Neural cell (in vitro differentiated cells): ENCODE data around the gene FLT3. TPM values are rescaled to one million over a fixed set of nuclear protein-coding genes. Genes with fewer than 3 reads are reported as not detected.

Experiments
- H2AFZ ChIP-seq: fragments of 200-600, 300-800 bp; sonication (generic), shearing (Covaris generic); 2 replicates; pipeline ENCODE4 v1.6.0; 2014; ENCODE audit warnings: low read depth, mild to moderate bottlenecking, antibody characterized with exemption, low read length, moderate library complexity
- H3F3A ChIP-seq: fragments of 200-600 bp; shearing (Covaris generic); 2 replicates; pipeline ENCODE4 v1.6.1; 2016; ENCODE audit warnings: mild to moderate bottlenecking, moderate library complexity, mixed read lengths, antibody characterized with exemption, low read length; ENCODE audit not compliant: insufficient read depth, poor library complexity, severe bottlenecking
- H3K27ac ChIP-seq: fragments of 200-600, 300-800 bp; sonication (generic), shearing (Covaris generic); 2 replicates; pipeline ENCODE4 v1.5.1; 2014; ENCODE audit warnings: mild to moderate bottlenecking, low read length, moderate library complexity
- H3K27me3 ChIP-seq: fragments of 300-800, 200-600 bp; sonication (generic), shearing (Covaris generic); 2 replicates; pipeline ENCODE4 v1.6.0; 2014; ENCODE audit warnings: mild to moderate bottlenecking, low read depth, low read length, moderate library complexity; ENCODE audit not compliant: insufficient read depth
- H3K36me3 ChIP-seq: fragments of 300-800, 200-600 bp; sonication (generic), shearing (Covaris generic); 2 replicates; pipeline ENCODE4 v1.5.1; 2014; ENCODE audit warnings: mild to moderate bottlenecking, antibody characterized with exemption, low read length, moderate library complexity; ENCODE audit not compliant: insufficient read depth
- H3K4me2 ChIP-seq: fragments of 300-800, 200-600 bp; sonication (generic), shearing (Covaris generic); 2 replicates; pipeline ENCODE4 v1.6.0; 2014; ENCODE audit warnings: mild to moderate bottlenecking, low read length
- H3K4me3 ChIP-seq: fragments of 300-800, 200-600 bp; sonication (generic), shearing (Covaris generic); 2 replicates; pipeline ENCODE4 v1.5.1; 2014; ENCODE audit warnings: mild to moderate bottlenecking, low read length, moderate library complexity
- H3K79me2 ChIP-seq: fragments of 200-600 bp; shearing (Covaris generic); replicated peaks from 2 replicates; pipeline ENCODE4 v1.6.0; 2014; ENCODE audit warnings: mild to moderate bottlenecking, low read length, moderate library complexity; ENCODE audit not compliant: insufficient read depth
- H3K9ac ChIP-seq: fragments of 300-800, 200-600 bp; sonication (generic), shearing (Covaris generic); 2 replicates; pipeline ENCODE4 v1.6.1; 2016; ENCODE audit warnings: mild to moderate bottlenecking, low read length, mixed read lengths
- H3K9me2 ChIP-seq: fragments of 200-600 bp; shearing (Covaris generic); 2 replicates; pipeline ENCODE4 v1.6.1; 2016; ENCODE audit warnings: mild to moderate bottlenecking, low read length, mixed read lengths; ENCODE audit not compliant: insufficient read depth
- H3K9me3 ChIP-seq: fragments of 200-600, 300-800 bp; sonication (generic), shearing (Covaris generic); 2 replicates; pipeline ENCODE4 v1.6.1; 2016; ENCODE audit warnings: mild to moderate bottlenecking, mixed run types, low read length, moderate library complexity, mixed read lengths
- H4K20me1 ChIP-seq: fragments of 200-600 bp; shearing (Covaris generic); 2 replicates; pipeline ENCODE4 v1.6.1; 2016; ENCODE audit warnings: mild to moderate bottlenecking, mixed run types; ENCODE audit not compliant: insufficient read depth
- CTCF ChIP-seq: fragments of 450-650 bp; IDR thresholded peaks from 2 replicates; pipeline ENCODE4 v1.5.1; 2014; ENCODE audit warnings: antibody characterized with exemption, mild to moderate bottlenecking, moderate library complexity; ENCODE audit not compliant: poor library complexity, severe bottlenecking
- EP300 ChIP-seq: fragments of 450-650 bp; conservative IDR thresholded peaks from 2 replicates; pipeline ENCODE4 v1.6.1; 2014; ENCODE audit warnings: antibody characterized with exemption, mild to moderate bottlenecking, moderate library complexity; ENCODE audit not compliant: poor library complexity, severe bottlenecking
- EZH2 ChIP-seq: fragments of 200-600, 300-800 bp; shearing (Covaris generic), sonication (generic); IDR thresholded peaks from 2 replicates; pipeline ENCODE4 v1.6.1; 2014; ENCODE audit warnings: antibody characterized with exemption, low read length, borderline replicate concordance, mild to moderate bottlenecking; ENCODE audit not compliant: insufficient read depth, poor library complexity, severe bottlenecking
- MXI1 ChIP-seq: fragments of 450-650 bp; conservative IDR thresholded peaks from 2 replicates; pipeline ENCODE4 v1.6.1; 2014; ENCODE audit warnings: antibody characterized with exemption, mild to moderate bottlenecking; ENCODE audit not compliant: poor library complexity, severe bottlenecking
- POLR2AphosphoS5 ChIP-seq: IDR thresholded peaks from 2 replicates; pipeline ENCODE4 v1.6.1; 2012
- RAD21 ChIP-seq: fragments of 450-650 bp; conservative IDR thresholded peaks from 2 replicates; pipeline ENCODE4 v1.6.1; 2014; ENCODE audit warnings: antibody characterized with exemption, mild to moderate bottlenecking, moderate library complexity
- SMC3 ChIP-seq: fragments of 450-650 bp; conservative IDR thresholded peaks from 2 replicates; pipeline ENCODE4 v1.6.1; 2014; ENCODE audit warnings: antibody characterized with exemption, mild to moderate bottlenecking, moderate library complexity; ENCODE audit not compliant: poor library complexity
- TAF1 ChIP-seq: IDR thresholded peaks from 2 replicates; pipeline ENCODE4 v1.6.1; 2012; ENCODE audit warnings: low read depth
- polyA plus RNA-seq: library from polyadenylated mRNA; depleted of rRNA; stranded (reverse); fragments of >200 nt; gene quantifications from 2 replicates; pipeline ENCODE4 v1.2.3, GENCODE V29; 2014
- TF ChIP-seq, protein P1 (sequence below): IDR thresholded peaks from 2 replicates; pipeline ENCODE4 v1.6.1; 2012; ENCODE audit warnings: borderline replicate concordance

The FLT3 gene
- polyA plus RNA-seq, 1 donor from 2014 or later: 0.41 TPM

- no peak for TF ChIP-seq EZH2
- no peak for TF ChIP-seq SMC3
- TF ChIP-seq MXI1: no peak
- no peak for TF ChIP-seq EP300
- TF ChIP-seq, protein P1, sequence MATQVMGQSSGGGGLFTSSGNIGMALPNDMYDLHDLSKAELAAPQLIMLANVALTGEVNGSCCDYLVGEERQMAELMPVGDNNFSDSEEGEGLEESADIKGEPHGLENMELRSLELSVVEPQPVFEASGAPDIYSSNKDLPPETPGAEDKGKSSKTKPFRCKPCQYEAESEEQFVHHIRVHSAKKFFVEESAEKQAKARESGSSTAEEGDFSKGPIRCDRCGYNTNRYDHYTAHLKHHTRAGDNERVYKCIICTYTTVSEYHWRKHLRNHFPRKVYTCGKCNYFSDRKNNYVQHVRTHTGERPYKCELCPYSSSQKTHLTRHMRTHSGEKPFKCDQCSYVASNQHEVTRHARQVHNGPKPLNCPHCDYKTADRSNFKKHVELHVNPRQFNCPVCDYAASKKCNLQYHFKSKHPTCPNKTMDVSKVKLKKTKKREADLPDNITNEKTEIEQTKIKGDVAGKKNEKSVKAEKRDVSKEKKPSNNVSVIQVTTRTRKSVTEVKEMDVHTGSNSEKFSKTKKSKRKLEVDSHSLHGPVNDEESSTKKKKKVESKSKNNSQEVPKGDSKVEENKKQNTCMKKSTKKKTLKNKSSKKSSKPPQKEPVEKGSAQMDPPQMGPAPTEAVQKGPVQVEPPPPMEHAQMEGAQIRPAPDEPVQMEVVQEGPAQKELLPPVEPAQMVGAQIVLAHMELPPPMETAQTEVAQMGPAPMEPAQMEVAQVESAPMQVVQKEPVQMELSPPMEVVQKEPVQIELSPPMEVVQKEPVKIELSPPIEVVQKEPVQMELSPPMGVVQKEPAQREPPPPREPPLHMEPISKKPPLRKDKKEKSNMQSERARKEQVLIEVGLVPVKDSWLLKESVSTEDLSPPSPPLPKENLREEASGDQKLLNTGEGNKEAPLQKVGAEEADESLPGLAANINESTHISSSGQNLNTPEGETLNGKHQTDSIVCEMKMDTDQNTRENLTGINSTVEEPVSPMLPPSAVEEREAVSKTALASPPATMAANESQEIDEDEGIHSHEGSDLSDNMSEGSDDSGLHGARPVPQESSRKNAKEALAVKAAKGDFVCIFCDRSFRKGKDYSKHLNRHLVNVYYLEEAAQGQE: no peak
- TF ChIP-seq CTCF: no peak
- TF ChIP-seq TAF1: no peak
- no peak for TF ChIP-seq POLR2AphosphoS5
- TF ChIP-seq RAD21: no peak
- no peak overlapping the region for H3K27ac ChIP-seq
- no peaks in the 10 kb centered on the region for H3K9me3 ChIP-seq
- H4K20me1 ChIP-seq: no peaks in the 10 kb centered on the region
- no peaks in the 10 kb centered on the region for H3K36me3 ChIP-seq
- no peaks in the 10 kb centered on the region for H3F3A ChIP-seq
- no peak overlapping the region for H2AFZ ChIP-seq
- H3K4me2 ChIP-seq: no peak overlapping the region
- no peaks in the 10 kb centered on the region for H3K79me2 ChIP-seq
- no peak overlapping the region for H3K9ac ChIP-seq
- H3K27me3 ChIP-seq: no peaks in the 10 kb centered on the region
- H3K9me2 ChIP-seq: no peaks in the 10 kb centered on the region
- no peak overlapping the region for H3K4me3 ChIP-seq
Observed at GRCh38 chr13:28067491-28067890, 32.9 kb downstream of the FLT3 start.

GRCh38 chr13:28058866-28059613 is 41.3 kb downstream of the FLT3 start:
- H3K79me2 ChIP-seq: no peaks in the 10 kb centered on the region

More at GRCh38 chr13:28058866-28059613, 41.3 kb downstream of the FLT3 start:
- no peaks in the 10 kb centered on the region for H3K27me3 ChIP-seq
- H2AFZ ChIP-seq: no peak overlapping the region
- no peaks in the 10 kb centered on the region for H3K36me3 ChIP-seq
- H3K9me3 ChIP-seq: no peaks in the 10 kb centered on the region
- no peak overlapping the region for H3K9ac ChIP-seq
- TF ChIP-seq, protein P1: no peak
- TF ChIP-seq CTCF (no peak), TAF1 (no peak), POLR2AphosphoS5 (no peak), MXI1 (no peak), SMC3 (no peak), EP300 (no peak), RAD21 (no peak), EZH2 (no peak)
- no peak overlapping the region for H3K4me3 ChIP-seq
- no peak overlapping the region for H3K4me2 ChIP-seq
- no peak overlapping the region for H3K27ac ChIP-seq
- H3F3A ChIP-seq: no peaks in the 10 kb centered on the region
- H3K9me2 ChIP-seq: no peaks in the 10 kb centered on the region
- no peaks in the 10 kb centered on the region for H4K20me1 ChIP-seq
